K562 (cell line): ENCODE results near the gene HEATR1. TPM values are rescaled to one million over a fixed set of nuclear protein-coding genes. Genes with fewer than 3 reads are reported as not detected.

Source experiments
- BCL6 ChIP-seq: fragments of 250-450 bp; sonication (Bioruptor Pico); IDR thresholded peaks from 2 replicates; pipeline ENCODE4 v1.4.0; 2020
- CBFA2T3 ChIP-seq: fragments of 450-650 bp; IDR thresholded peaks from 2 replicates; pipeline ENCODE4 v1.6.1; 2017
- CBX2 ChIP-seq: fragments of 200-600 bp; sonication (generic); IDR thresholded peaks from one replicate; pipeline ENCODE4 v1.6.1; 2012; ENCODE audit warnings: mild to moderate bottlenecking, low read length, inconsistent platforms; ENCODE audit not compliant: insufficient read depth, poor library complexity, severe bottlenecking
- CREM ChIP-seq: IDR thresholded peaks from 2 replicates; pipeline ENCODE4 v1.6.1; 2014; ENCODE audit warnings: antibody characterized with exemption, low read depth
- CTBP1 ChIP-seq: fragments of 450-650 bp; IDR thresholded peaks from 2 replicates; pipeline ENCODE4 v1.6.1; 2016; ENCODE audit warnings: borderline replicate concordance
- DIDO1 ChIP-seq: fragments of 450-650 bp; IDR thresholded peaks from 2 replicates; pipeline ENCODE4 v1.6.1; 2016; ENCODE audit warnings: low read depth, missing biosample characterization, missing genetic modification characterization
- ETS2 ChIP-seq: IDR thresholded peaks from 2 replicates; pipeline ENCODE4 v1.6.1; 2016; ENCODE audit warnings: borderline replicate concordance, missing genetic modification characterization, mild to moderate bottlenecking, moderate library complexity, missing compliant biosample characterization; ENCODE audit not compliant: poor library complexity, severe bottlenecking
- GABPB2 ChIP-seq: fragments of 250-450 bp; sonication (Bioruptor Pico); conservative IDR thresholded peaks from 2 replicates; pipeline ENCODE4 v1.5.1; 2021; ENCODE audit warnings: mild to moderate bottlenecking
- GATAD2A ChIP-seq: fragments of 450-650 bp; IDR thresholded peaks from 2 replicates; pipeline ENCODE4 v1.6.1; 2017
- HMG20B ChIP-seq: fragments of 250-450 bp; sonication (Bioruptor Pico); IDR thresholded peaks from 2 replicates; pipeline ENCODE4 v1.5.0; 2021; ENCODE audit warnings: mild to moderate bottlenecking
- NKRF ChIP-seq: fragments of 450-650 bp; IDR thresholded peaks from 2 replicates; pipeline ENCODE4 v1.6.1; 2016; ENCODE audit warnings: borderline replicate concordance
- PHB2 ChIP-seq: fragments of 450-650 bp; IDR thresholded peaks from 2 replicates; pipeline ENCODE4 v1.6.1; 2017; ENCODE audit warnings: low read depth
- RAD51 ChIP-seq: fragments of 450-650 bp; IDR thresholded peaks from 2 replicates; pipeline ENCODE4 v1.7.1; 2016; ENCODE audit warnings: low read depth, mild to moderate bottlenecking, borderline replicate concordance
- SOX6 ChIP-seq: fragments of 450-650 bp; IDR thresholded peaks from 2 replicates; pipeline ENCODE4 v1.6.1; 2014; ENCODE audit warnings: mild to moderate bottlenecking
- TBL1XR1 ChIP-seq, 2 experiments: IDR thresholded peaks; 2 replicates each; pipeline ENCODE4 v1.6.1; 2012; ENCODE audit warnings: improper control_type of control experiment in 2 of 2, low read length in 2 of 2, mild to moderate bottlenecking in 1 of 2
- TEAD1 ChIP-seq, 2 experiments: fragments of 450-650 bp in 1 of 2; sonication (generic) in 1 of 2; formaldehyde crosslinking; IDR thresholded peaks; 2 replicates each; pipeline versions ENCODE4 v1.4.0 to v1.8.0; 2020 to 2022; ENCODE audit warnings: mild to moderate bottlenecking in 2 of 2, missing genetic modification reagents in 1 of 2
- THAP12 ChIP-seq: fragments of 250-450 bp; sonication (Bioruptor Pico); IDR thresholded peaks from 2 replicates; pipeline ENCODE4 v1.9.0; 2021; ENCODE audit warnings: mild to moderate bottlenecking, inconsistent platforms
- TOE1 ChIP-seq, 2 experiments: fragments of 450-650 bp in 1 of 2; sonication (generic) in 1 of 2; formaldehyde crosslinking in 1 of 2; IDR thresholded peaks; 2 replicates each; pipeline versions ENCODE4 v1.7.1 to v1.8.0; 2016 to 2022; ENCODE audit warnings: borderline replicate concordance in 2 of 2, mild to moderate bottlenecking in 2 of 2, antibody characterized with exemption in 1 of 2, inconsistent platforms in 1 of 2, low read depth in 1 of 2, missing genetic modification reagents in 1 of 2, moderate library complexity in 1 of 2
- ZNF124 ChIP-seq: sonication (generic); formaldehyde crosslinking; IDR thresholded peaks from 2 replicates; pipeline ENCODE4 v1.8.1; 2022; ENCODE audit warnings: missing genetic modification reagents
- ZNF512 ChIP-seq: IDR thresholded peaks from 2 replicates; pipeline ENCODE4 v1.6.1; 2016; ENCODE audit warnings: missing genetic modification characterization, missing compliant biosample characterization
- ZZZ3 ChIP-seq: fragments of 450-650 bp; IDR thresholded peaks from 2 replicates; pipeline ENCODE4 v1.6.1; 2016; ENCODE audit warnings: antibody characterized with exemption, mild to moderate bottlenecking, moderate library complexity
- polyA plus RNA-seq, 8 experiments: library from polyadenylated mRNA; depleted of rRNA in 4 of 8; stranded (reverse) in 5 of 8; unstranded in 3 of 8; fragments of >200 nt; fragmentation: Nextera tagmentation in 2 of 8; fragmentation: Illumina TruSeq in 1 of 8; extraction: Ambion mirVana in 2 of 8; extraction: Trizol in 1 of 8; gene quantifications; 2 replicates each; pipeline versions ENCODE4 v1.2.1 to v1.2.3, GENCODE V29; 2011 to 2014; ENCODE audit warnings: inconsistent platforms in 1 of 8, missing spikeins in 1 of 8
- total RNA-seq, 7 experiments: library from RNA; depleted of rRNA in 6 of 7; stranded (reverse); fragments of >200 nt in 6 of 7; fragmentation: Illumina TruSeq in 2 of 7; extraction: Trizol in 2 of 7; gene quantifications; 2 replicates each; pipeline versions ENCODE4 v1.2.1 to v1.2.3, GENCODE V29; 2011 to 2021; ENCODE audit warnings: low replicate concordance in 1 of 7
- TF ChIP-seq, protein P1 (sequence below): fragments of 200-800 bp; sonication (Bioruptor generic); IDR thresholded peaks from 2 replicates; pipeline ENCODE4 v1.6.1; 2017; ENCODE audit warnings: missing genetic modification characterization, missing compliant biosample characterization

HEATR1 gene
- total and polyA plus RNA-seq, 9 of the 15 experiments (the other 6 are each of a cell fraction or from before 2014, with no cell fraction given): 28.3 to 108 (median 50.9) TPM

DNA sequence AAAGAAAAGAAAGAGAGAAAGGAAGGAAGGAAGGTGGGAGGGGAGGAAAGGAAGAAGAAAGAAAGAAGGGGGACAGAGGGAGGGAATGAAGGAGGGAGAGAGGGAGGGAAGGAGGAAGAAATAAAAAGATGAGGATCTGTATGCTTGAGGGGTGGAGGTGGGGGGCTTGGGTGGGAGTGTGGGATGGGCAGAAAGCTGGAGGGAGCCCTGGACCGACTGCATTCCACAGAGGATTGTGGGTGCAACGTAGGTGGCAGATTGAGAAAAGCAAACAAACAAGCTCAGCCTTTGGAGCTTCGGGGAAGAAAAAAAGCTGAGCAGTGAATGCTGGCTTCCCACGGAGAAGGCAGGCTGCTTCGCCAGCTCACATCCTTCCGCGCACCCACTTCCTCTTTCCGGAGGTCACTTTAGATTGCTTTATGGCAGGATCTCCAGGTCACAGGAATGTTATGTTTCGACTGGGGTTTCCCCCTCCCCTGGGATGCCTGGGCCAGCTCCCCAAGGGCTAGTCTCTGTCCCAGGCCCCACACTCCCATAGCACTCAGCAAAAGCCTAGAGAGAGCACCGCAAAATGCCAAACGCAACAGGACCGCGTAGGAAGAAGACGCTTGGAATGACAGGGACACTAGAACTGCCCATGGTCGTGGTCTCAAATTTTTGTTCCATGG, 101.2 kb downstream of the HEATR1 start (continued):
- TF ChIP-seq THAP12 (CRISPR knock-in tag): peak; percentile 60; the same call in 1 of the 2 replicates
- no peak for TF ChIP-seq NKRF
- no peak for TF ChIP-seq CBX2
- peak; percentile 68; the same call in 1 of the 2 replicates for TF ChIP-seq CTBP1
- TF ChIP-seq SOX6: peak; percentile 27; the same call in 1 of the 2 replicates
- peak; percentile 47 for TF ChIP-seq CREM
- no peak for TF ChIP-seq RAD51
- 0 out of 4 replicates have a peak, but pooled peaks have one; percentile 5 to 45 for TF ChIP-seq TEAD1 (CRISPR knock-in tag; IDR thresholded peaks at IDR 0.05)
- TF ChIP-seq GATAD2A: no peak
- no peak for TF ChIP-seq TBL1XR1 (IDR thresholded peaks at IDR 0.05; ENCODE audit: low read length in 2 of 2)
- TF ChIP-seq CBFA2T3: no peak
- no peak for TF ChIP-seq HMG20B
- TF ChIP-seq BCL6 (CRISPR knock-in tag): no peak
- TF ChIP-seq PHB2: 0 out of 2 replicates have a peak, but pooled peaks have one; percentile 26
- TF ChIP-seq ZZZ3: no peak
- peak; percentile 100 for TF ChIP-seq ZNF512
- TF ChIP-seq ZNF124 (CRISPR knock-in tag): no peak
- TF ChIP-seq, protein P1, sequence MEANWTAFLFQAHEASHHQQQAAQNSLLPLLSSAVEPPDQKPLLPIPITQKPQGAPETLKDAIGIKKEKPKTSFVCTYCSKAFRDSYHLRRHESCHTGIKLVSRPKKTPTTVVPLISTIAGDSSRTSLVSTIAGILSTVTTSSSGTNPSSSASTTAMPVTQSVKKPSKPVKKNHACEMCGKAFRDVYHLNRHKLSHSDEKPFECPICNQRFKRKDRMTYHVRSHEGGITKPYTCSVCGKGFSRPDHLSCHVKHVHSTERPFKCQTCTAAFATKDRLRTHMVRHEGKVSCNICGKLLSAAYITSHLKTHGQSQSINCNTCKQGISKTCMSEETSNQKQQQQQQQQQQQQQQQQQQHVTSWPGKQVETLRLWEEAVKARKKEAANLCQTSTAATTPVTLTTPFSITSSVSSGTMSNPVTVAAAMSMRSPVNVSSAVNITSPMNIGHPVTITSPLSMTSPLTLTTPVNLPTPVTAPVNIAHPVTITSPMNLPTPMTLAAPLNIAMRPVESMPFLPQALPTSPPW (CRISPR knock-in tag): peak; percentile 9
- no peak for TF ChIP-seq DIDO1 (tag)
- no peak for TF ChIP-seq TOE1 (IDR thresholded peaks at IDR 0.05; ENCODE audit: borderline replicate concordance)
- no peak for TF ChIP-seq TOE1 (CRISPR knock-in tag; IDR thresholded peaks at IDR 0.05; ENCODE audit: borderline replicate concordance, low read depth)
- TF ChIP-seq GABPB2 (CRISPR knock-in tag): no peak
- no peak for TF ChIP-seq ETS2
